Activated T-cell treated with anti-CD3 and anti-CD28 coated beads for 48 hours (primary cell): ENCODE measurements around the gene SFI1.

Source experiments
- DNase-seq: peaks from one replicate; pipeline ENCODE4 v3.0.0-alpha.2; 2020; ENCODE audit warnings: low read depth

SFI1 gene

DNA sequence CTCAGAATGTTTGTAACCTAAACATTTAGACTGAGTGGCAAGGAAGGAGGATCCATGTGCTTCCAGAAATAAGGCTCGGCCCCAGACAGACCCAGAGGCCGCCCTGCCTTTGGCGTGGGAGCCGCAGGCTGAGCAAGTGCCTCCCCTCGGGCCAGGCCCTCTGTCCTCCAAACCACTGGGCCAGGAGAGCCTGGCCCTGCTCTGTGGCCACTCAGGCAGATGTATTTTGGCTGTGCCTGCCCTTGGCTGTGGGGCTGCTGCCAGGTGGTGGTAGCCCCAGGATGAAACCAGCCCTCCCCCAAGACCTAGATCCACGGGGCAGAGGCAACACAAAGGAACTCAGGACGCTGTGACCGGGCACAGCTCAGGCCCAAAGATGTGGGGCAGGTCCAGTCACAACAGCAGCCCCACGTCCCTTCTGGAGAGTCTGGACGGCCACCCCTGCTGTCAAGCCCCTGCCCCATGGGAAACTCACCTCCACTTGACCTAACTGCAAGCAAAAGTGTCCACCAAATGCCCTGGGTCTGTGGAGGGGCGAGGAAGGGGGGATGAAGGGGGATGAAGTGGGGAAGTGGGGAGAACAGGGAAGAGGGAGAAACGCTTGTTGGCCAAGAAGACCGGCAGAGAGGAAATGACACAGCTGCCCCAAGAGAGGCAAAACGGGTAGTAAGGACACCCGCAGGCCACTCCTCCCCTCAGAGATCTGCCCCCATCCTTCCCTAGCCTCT, 141.7 kb downstream of the SFI1 start:
- no peak for DNase-seq

DNA sequence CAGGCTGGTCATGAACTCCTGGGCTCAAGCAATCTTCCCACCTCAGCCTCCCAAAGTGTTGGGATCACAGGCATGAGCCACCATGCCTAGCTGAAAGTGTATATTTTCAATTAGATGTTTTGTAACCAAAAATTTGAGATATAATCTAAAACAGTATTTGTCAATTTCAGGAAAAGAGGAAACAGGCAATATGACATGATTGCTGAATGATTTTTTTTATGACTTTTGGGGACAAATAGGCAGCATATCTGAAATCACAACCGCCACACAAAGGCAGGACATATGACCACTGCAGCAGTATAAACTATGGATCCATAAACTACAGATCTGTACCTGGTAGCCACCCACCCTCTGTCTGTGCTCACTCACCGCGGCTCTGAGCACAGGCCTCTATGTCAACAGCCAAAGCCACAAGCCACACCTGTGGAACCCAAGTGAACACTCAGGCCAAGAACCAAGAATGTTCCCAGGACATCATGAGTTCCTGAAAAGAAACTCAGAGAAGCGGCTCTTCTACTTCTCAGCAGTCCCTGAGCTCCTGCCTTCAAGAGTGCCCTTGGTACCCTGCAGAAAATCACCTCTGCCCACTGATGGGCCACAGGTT, 143.2 kb downstream of the SFI1 start:
- DNase-seq = no peak

DNA sequence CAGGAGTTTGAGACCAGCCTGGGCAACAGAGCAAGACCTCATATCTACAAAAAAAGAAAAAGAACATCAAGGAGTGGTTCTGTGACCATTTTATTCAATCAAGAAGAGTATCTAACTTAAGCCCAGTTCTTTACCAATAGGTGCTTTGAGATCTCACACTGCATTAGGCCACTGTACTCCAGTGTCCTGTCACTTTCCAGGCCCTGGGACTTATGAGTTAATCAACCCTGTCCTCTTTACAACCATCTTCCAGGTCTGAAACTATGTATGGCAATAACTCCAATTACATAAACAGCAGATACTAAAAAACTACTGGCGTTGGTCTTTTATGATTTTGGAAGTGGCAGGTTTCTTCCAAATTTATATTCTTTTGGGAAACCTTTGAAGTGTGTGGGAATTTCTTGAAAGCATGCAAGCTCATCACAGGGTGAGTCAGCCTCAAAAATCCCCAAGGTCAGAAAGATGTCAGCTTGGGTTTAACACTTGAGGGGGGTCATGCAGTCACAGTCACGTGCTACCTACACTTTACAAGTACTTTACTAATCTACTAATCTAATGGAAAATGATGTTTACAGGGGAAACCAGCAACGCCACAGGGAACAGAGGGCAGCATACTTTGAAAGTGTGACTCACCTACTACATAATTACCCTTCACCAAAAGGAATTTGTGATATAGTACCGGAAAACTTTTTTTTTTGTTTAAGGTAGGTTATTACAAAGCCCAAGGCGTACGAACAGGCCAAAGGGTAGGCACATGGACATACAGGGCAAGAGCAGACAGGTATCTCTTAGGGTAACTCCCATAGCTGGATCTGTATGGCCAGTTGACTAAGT, 150.1 kb downstream of the SFI1 start:
- DNase-seq = no peak

DNA sequence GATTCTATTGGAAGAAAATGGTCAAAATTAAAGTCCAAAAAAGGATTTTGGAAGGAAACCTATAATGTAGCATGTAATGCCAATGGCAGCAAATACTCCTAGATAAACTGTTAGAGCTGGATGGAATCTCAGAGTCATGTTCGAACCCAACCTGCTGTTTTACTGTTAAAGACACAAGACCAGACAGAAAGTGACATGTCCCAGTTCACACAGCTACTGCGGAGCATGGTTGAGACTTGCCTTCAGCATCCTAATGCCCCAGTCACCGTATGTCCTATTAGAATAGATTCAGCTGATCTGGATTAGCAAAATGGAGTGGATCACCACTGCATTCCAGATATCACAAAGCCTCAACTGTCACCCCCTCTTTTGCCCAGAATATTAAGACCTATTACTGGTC, 150.7 kb downstream of the SFI1 start:
- no peak for DNase-seq

DNA sequence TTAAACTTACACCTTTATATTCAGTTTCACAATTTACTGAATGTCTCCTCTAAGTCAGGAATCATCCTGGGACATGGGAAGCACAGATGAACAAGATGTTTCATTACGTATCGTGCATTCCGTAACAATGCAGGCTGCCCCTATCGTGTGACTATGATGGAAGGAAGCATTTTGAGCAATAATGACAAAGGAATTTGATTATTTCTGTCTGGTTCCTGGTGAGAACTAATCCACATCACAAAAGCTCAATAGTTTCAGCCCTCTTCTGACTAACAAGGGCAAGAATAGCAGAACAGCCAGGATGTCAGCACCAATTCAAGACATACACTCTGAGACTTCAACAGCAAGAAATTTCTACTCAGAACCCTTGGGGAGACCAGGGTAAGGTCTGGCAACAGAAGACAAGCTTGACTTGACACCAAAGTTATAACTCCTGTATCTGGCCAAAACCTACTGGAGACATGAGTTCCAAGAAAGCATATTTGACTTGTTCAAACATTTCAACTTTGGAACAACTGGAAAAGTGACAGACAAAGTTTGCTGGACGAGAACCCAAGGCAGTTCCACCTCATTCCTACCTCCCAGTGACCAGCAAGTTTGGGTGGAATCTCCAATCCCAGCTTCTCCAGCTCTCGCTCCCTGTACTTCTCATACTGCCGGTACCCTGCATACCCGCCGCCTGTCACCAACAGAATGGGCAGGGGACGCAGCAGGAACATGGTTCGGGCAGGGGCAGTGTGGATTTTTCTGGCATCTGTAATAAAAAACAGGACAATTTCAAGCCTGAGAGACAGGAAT, 151.4 kb downstream of the SFI1 start:
- no peak for DNase-seq

DNA sequence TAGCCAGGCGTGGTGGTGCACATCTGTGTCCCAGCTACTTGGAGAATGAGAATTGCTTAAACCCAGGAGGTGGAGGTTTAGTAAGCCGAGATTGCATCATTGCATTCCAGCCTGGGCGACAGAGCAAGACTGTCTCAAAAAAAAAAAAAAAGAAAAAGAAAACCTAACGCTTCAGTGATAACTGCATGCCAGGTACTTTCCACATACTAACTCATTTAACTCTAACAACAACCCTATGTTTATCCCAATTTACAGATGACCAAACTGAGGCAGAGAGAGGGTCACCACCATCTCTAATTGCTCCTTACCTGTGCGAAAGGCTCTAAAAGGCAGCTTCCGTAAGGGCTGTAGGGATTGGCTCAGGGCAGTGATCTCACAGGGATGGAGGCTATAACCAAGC, 154.1 kb downstream of the SFI1 start:
- DNase-seq = no peak

DNA sequence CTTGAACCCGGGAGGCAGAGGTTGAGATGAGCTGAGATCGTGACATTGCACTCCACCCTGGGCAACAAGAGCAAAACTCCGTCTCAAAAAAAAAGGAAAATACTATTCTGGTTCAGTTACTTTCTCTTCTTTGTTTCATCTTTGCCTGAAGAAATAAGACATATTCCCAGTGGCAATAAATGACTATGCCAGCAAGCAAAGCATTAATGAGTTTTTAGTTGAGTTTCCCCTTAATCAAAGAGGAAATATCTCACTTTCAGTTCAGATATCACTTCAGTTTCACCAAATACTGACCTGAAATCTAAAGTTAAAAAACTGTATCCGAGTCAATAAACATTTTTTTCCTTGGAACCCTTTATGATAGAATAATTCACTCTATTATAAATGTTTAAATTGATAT, 155.3 kb downstream of the SFI1 start:
- no peak for DNase-seq

DNA sequence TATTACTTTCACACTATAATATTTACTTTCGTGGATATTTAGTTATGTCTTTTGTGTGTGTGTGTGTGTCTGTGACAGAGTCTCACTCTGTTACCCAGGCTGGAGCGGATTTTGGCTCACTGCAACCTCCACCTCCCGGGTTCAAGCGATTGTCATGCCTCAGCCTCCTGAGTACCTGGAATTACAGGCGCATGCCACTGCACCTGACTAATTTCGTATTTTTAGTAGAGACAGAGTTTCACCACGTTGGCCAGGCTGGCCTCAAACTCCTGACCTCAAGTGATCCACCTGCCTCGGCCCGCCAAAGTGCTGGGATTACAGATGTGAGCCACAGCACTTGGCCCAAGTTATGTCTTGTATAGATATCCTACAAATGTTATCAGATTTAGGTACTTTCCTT, 155.8 kb downstream of the SFI1 start:
- no peak for DNase-seq

DNA sequence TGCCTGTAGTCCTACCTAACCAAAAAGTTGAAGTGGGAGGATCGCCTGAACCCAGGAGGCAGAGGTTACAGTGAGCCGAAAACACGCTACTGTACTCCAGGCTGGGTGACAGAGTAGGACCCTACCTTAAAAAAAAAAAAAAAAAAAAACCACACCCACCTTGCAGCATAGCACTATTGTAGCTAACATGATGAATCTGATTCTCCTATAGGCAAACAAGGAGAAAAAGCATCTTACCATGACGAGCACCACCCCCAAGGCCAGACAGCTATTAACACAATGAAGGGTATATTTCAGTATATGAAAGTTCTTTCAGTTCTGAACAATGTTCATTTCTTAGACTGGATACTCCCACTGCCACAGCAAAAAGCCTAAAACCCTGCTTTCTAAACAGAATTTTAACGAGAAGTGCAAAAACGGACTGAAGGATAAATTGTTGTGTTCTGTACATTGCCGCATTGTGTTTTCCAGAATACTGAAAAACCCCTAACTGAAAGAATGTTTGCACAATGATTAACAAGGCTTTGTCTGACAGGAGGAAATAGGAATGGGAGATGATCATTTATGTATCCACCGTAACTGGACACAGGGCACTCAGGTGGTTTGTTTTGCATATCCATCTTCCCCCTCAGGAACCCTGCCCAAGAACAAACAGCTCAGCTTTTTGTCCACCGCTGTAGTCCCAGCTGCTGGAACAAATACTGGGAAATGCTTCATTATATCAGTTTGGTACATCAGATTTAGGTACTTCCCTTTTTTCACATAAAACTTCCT, 156.8 kb downstream of the SFI1 start:
- no peak for DNase-seq

DNA sequence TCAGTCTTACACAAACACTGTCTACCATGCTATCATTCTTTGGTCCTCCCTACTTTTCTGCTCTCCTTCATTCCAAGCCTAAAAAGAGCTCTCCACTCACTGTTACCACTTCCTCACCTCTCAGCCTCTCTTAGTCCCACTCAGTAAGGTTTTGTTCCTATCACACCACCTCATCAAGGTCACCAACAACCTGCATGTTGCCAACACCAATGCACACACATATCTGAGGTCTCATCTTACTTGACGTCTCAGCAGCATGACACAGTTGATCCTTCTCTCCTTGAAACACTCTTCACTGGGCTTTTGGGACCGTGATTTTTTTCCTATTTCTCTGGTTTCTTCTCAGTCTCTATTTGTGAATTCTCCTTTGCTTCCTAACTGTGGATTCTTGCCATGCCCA, 157.6 kb downstream of the SFI1 start:
- no peak for DNase-seq

DNA sequence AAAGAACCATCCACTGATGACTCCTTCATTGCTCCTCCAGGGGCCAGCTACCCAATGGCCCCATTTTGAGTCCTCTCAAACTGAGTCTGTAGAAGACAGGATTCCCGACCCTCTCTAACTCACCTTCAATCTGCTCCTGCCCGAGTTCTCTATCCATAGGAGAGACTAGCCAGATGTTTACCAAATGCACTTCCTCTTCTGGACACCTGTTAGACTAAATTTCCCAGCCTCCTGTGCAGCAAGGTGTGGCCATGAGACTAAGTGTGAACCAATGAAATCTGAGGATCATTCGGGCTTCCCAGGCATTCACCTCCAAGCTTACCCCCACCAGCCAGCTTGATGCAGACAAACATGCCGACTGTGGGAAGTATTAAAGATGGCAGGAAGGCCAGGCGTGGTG, 158.1 kb downstream of the SFI1 start:
- DNase-seq = no peak

DNA sequence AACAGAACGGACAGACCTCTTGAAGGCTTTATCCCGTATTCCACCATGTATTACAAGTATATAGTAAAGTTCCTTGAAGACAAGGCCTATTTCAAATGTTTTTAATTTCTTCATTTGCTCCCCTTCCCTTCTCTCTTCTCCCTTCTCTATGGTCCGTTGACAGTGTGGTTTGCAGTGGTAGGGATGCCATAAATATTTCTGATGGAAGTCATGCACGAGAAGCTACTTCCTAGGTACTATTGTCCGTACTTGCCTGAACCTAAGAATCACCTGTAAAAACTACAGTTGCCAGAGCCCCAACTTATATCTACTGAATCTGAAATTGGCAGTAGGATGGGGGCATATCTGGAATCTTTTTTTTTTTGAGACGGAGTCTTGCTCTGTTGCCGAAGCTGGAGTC, 162.9 kb downstream of the SFI1 start:
- no peak for DNase-seq

DNA sequence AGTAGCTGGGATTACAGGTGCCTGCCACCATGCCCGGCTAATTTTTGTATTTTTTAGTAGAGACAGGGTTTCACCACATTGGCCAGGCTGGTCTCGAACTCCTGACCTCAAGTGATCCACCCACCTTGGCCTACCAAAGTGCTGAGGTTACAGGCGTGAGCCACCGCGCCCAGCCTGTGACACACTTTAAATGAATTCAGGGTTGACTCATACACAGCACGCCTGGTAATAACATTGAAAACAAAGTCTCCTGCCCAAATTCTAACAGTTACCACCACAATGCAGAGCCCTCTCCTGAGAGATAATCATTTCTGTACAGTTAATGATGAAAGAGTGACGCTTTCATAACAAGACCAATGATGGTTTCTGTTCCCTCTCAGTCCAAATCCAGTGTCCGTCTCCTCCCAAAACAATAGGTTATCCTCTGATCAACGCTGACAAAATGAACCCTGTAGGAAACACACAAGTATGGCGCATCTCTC, 164.6 kb downstream of the SFI1 start:
- DNase-seq = peak; percentile 54

DNA sequence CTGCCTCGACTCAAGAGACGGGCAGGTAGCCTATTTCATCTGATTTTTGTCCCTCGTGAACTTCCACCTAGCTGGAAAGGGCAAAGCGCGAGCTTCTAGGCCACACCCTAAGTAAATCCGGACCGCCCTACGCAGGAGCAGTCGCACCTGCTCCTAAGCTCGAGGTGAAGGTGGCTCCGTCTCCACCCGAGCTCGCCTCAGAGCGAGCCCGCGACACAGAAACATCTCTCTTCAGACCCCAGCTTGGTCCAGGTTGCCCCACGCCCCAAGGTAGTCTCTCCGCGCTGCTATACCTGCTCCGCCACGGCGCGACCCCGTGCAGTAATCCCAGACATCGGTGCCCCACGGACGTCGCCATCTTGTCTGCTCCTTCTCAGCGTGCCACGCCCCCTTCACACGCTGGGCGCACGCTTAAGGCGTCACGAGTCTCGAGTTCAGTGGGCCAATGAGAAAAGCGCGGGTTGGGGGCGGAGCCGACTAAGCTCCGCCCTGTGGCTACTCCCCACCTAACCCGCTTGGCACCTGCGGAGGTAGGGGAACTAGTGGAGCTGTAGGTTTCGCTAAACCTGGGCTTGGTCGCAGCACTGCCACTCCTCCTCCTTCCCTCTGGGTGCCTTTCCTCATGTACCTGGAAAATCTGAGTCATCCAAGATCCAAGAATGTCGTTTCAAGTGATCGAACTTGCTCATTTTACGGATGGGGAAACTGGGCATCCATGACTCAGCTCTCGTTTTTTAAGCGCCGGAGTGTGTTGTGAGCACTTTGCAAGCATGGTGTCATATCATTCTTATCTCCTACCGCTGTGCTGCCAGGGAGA, 165.7 kb downstream of the SFI1 start, which contains the start of gene PISD:
TSS of gene PISD (minus strand) at position 365 of the 817 bp plus-strand sequence. CDS start at position 358, 7 bp downstream.
- DNase-seq = peak; percentile 95

DNA sequence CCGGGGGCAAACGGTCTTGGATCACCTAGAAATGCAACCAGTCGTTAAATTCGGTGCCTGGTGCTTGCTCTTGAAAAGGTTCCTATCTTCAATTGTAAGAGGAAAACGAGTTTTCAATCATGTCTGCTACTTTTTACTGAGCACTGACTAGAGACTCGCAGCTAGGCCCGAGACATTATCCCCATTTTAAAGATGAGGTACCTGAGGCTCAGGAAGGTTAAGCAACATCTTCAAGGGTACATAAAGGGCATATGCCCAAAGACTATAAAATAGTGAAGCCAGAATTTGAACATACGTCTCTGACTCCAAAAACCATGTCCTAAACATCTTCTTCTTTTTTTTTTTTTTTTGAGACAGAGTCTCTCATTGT, 166.3 kb downstream of the SFI1 start:
- no peak for DNase-seq
